GM23338 (cell line): Measurements from ENCODE around the gene THRA.

Experiments
- CTCF ChIP-seq, 2 experiments: fragments of 200-600 bp in 1 of 2; sonication (generic) in 1 of 2; conservative IDR thresholded peaks; 2 replicates each; pipeline versions ENCODE4 v1.5.1 to v1.6.1; 2016 to 2017; ENCODE audit warnings: antibody characterized with exemption in 2 of 2, low read depth in 2 of 2, mild to moderate bottlenecking in 2 of 2, moderate library complexity in 1 of 2
- ETS1 ChIP-seq: IDR thresholded peaks from 2 replicates; pipeline ENCODE4 v1.6.1; 2016; ENCODE audit warnings: antibody characterized with exemption
- EZH2 ChIP-seq: fragments of 200-600 bp; sonication (generic); IDR thresholded peaks from one replicate; pipeline ENCODE4 v1.8.0; 2017; ENCODE audit warnings: antibody characterized with exemption, mild to moderate bottlenecking, low read depth; ENCODE audit not compliant: unreplicated experiment
- EZH2phosphoT487 ChIP-seq: fragments of 200-600 bp; sonication (generic); IDR thresholded peaks from one replicate; pipeline ENCODE4 v1.8.1; 2018; ENCODE audit warnings: antibody characterized with exemption; ENCODE audit not compliant: unreplicated experiment
- POLR2AphosphoS5 ChIP-seq: IDR thresholded peaks from 2 replicates; pipeline ENCODE4 v1.6.1; 2016; ENCODE audit warnings: antibody characterized with exemption, low read depth
- REST ChIP-seq: IDR thresholded peaks from one replicate; pipeline ENCODE4 v1.6.1; 2018; ENCODE audit warnings: antibody characterized with exemption; ENCODE audit not compliant: unreplicated experiment
- STAT1 ChIP-seq: IDR thresholded peaks from one replicate; pipeline ENCODE4 v1.6.1; 2016; ENCODE audit warnings: antibody characterized with exemption; ENCODE audit not compliant: unreplicated experiment

GRCh38 chr17:40104594-40105486, 42.1 kb downstream of the THRA start:
- no peak for TF ChIP-seq CTCF (conservative IDR thresholded peaks at IDR 0.05; ENCODE audit: low read depth in 2 of 2)
- no peak for TF ChIP-seq EZH2
- no peak for TF ChIP-seq POLR2AphosphoS5
- TF ChIP-seq REST = no peak
- TF ChIP-seq ETS1 = no peak
- no peak for TF ChIP-seq EZH2phosphoT487
- TF ChIP-seq STAT1 = no peak
